UCSD-AML1 (cell line): ENCODE measurements around the gene MAGI1.
"Not testable (repeated sequence)": the region's sequence is repeated elsewhere in the genome, so short reads cannot be mapped to it uniquely, and the experiment has no call there.

Source experiments
- DNase-seq: peaks from one replicate; lab custom pipeline; 2025; ENCODE audit not compliant: unreplicated experiment; lab: John Stamatoyannopoulos, UW

The MAGI1 gene

GRCh38 chr3:65728138-65728537, 310.6 kb downstream of the MAGI1 start:
- DNase-seq = no peak

- DNase-seq = no peak
Observed at GRCh38 chr3:65723985-65724384, 314.7 kb downstream of the MAGI1 start.

DNA sequence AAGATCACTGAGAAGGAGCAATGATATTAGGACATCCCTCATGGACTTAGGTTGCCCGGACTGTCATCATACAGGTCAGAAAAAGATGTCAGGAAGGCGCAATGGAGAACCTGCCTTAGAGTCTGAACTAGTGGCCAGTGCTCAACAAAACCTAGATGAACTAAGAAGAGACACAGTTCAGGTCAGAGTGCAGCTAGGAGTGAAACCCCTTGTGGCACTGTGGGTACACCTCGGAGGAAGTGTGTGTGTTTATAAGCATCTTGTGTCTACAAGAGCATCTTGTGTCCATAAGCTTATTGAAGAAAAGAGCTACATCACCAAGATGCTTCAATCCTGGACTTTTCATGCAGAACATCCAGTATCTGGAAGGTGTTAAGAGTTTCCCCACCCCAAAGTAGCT, 315.7 kb downstream of the MAGI1 start:
- DNase-seq = no peak

GRCh38 chr3:65720989-65721737, 317.6 kb downstream of the MAGI1 start:
- DNase-seq = no peak

- DNase-seq = not testable (repeated sequence)
Observed at GRCh38 chr3:65719639-65720038, 319.1 kb downstream of the MAGI1 start.

DNA sequence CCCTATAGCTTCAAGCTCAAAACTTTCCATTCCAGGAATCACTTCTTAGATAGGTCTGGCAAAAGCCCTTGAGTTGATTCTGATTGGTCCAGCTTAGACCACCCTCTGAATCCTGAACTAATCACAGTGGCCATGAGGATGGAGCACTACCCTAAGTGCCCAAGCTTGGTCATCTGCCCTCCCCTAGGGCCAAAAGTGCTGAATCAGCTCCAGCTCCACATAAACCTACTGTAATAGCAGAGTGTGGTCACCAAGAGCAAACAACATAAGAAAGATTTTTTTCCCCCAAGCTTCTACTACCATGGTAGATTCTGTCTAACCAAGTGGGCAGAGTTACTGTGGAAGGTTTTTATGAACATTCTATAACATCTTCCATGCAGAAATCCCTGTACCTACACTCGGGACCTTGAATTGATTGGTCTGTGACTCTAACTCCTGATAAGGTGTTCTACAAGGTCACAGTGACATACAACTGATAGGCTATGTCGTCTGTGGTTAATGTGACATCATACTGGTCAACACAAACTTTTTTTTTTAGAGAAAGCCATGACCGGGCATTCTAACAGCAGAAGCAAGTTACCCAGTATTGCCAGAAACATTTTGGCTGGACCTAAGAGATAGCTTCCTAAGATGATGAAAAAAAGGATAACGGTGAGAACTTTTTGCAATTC, 320.9 kb downstream of the MAGI1 start:
- DNase-seq = no peak

- no peak for DNase-seq
Observed at GRCh38 chr3:65716071-65716751, 322.5 kb downstream of the MAGI1 start.

GRCh38 chr3:65714134-65714533, 324.6 kb downstream of the MAGI1 start:
- DNase-seq = no peak

GRCh38 chr3:65713016-65713415, 325.7 kb downstream of the MAGI1 start:
- no peak for DNase-seq

- no peak for DNase-seq
Observed at GRCh38 chr3:65712140-65712539, 326.6 kb downstream of the MAGI1 start.

- DNase-seq = no peak
Observed at GRCh38 chr3:65706776-65707568, 331.7 kb downstream of the MAGI1 start.

GRCh38 chr3:65706301-65706700, 332.4 kb downstream of the MAGI1 start:
- no peak for DNase-seq

GRCh38 chr3:65703820-65704219, 334.9 kb downstream of the MAGI1 start:
- DNase-seq = no peak

- DNase-seq = no peak
Observed at GRCh38 chr3:65703026-65703425, 335.7 kb downstream of the MAGI1 start.

GRCh38 chr3:65702202-65702601, 336.5 kb downstream of the MAGI1 start:
- no peak for DNase-seq

GRCh38 chr3:65701516-65701915, 337.2 kb downstream of the MAGI1 start:
- DNase-seq = no peak

DNA sequence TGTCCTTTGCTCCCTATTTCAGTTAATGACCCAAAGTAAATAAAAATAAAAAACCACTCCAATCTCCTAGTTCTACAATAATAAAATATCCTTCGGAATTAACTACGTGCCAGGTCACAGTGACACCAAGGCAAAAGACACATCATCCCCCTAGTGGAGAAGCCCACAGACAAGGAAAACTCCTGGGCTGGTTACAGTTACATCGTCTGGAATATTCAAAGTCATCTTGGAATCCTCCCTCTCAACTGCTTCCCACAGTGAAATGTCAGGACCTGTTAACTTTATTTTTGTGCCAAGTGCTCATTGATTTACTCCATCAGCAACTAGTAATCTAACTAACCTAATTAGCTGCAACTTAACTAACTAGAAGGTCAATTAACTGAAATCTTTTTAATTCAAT, 349.3 kb downstream of the MAGI1 start:
- no peak for DNase-seq

- no peak for DNase-seq
Observed at GRCh38 chr3:65687741-65688140, 351.0 kb downstream of the MAGI1 start.

DNA sequence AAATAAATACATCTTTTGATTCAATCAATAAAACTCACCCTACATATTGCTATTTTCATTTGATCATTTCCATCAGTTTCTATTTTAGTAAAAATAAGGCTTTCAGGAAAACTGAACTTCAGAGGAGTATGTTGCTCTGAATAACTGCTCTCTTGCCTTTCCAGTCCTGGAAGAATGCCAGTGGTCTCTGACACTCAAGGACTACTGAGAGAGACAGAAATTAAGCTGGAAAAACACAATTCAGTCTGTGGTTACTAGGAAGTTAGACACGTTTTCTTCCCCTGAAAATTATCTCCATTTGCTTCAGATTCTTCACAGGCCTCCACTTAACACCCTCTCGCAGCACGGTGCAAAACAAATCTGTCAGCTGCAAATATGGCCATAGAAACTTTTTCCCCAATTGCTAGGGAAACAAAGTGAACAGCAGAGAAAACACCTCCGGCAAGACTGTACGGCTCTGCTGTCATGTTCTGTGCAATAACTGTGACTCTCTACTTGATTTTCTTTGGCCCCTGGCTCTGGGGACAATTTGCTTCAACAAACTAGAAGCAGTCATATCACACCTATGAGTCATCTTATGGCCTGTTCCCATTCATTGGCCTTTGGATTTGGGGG, 353.0 kb downstream of the MAGI1 start:
- no peak for DNase-seq

GRCh38 chr3:65678516-65678915, 360.2 kb downstream of the MAGI1 start:
- no peak for DNase-seq

- no peak for DNase-seq
Observed at GRCh38 chr3:65677486-65678010, 361.2 kb downstream of the MAGI1 start.
